ENCODE measurements around the gene RRAS2. TPM values are rescaled to one million over a fixed set of nuclear protein-coding genes. Genes with fewer than 3 reads are reported as not detected.
A peak's percentile ranks its signal among the peaks of the same experiment; 100 is the strongest.

Gene RRAS2
- total RNA-seq, 2 donors from 2014 or later = 19.1 to 26.2 TPM

DNA sequence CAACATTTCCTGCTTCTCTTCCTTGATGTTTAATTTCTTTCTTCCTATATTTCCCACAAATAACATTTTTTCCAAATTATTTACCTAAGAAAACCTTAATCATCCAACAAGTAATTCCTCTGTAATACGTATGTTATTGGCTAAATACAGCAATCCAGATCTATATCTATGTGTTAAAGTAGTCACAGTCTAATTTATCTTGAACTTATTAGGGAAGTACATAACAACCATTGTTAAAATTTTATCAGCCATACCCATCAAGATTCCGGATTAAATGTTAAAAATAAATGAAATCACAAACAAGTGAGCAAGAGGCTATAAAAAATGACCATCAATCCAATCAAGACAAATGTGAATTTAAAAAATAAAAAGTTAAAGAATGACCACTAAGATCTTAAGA, 36.5 kb downstream of the RRAS2 start:
- no peaks in the 10 kb centered on the region for H3K36me3 Mint-ChIP-seq (ENCODE audit: low read depth)
- DNase-seq = no peak
- ATAC-seq = no peak
- no peaks in the 10 kb centered on the region for H3K9me3 ChIP-seq (ENCODE audit: control insufficient read depth, low read length, poor library complexity, severe bottlenecking)
- peaks cover 40% of the 10 kb centered on the region for H3K4me1 Mint-ChIP-seq
- no peak overlapping the region for H3K4me3 Mint-ChIP-seq
- H3K27me3 Mint-ChIP-seq = no peaks in the 10 kb centered on the region
- H3K27ac Mint-ChIP-seq = peak overlapping the region; percentile 2

DNA sequence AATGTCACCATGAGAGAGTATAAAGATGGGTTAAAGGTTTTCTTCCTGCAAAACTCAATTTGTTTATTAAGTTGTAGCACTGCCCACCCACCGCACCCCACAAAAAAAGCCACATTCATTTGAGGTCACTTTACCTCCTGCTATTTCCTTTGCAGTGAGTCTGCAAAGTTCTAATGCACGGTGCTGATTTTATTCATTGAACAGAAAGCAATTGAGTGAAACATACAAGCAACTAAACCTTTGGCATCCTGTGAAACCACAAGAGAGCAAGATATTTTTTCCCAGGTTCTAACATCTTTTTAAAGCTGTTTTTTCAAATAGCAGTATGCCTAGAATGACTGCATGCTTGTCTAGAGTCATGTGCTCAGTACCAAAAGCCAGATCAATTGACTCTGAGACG, 39.0 kb downstream of the RRAS2 start:
- Mint-ChIP-seq H3K36me3 (ENCODE audit: low read depth) (no peaks in the 10 kb centered on the region), H3K4me1 (peaks cover 44% of the 10 kb centered on the region), H3K27me3 (no peaks in the 10 kb centered on the region), H3K27ac (peak overlapping the region; percentile 34), H3K4me3 (peak overlapping the region; percentile 19)
- no peaks in the 10 kb centered on the region for H3K9me3 ChIP-seq (ENCODE audit: control insufficient read depth, low read length, poor library complexity, severe bottlenecking)
- peak; percentile 83 for ATAC-seq
- DNase-seq = no peak

DNA sequence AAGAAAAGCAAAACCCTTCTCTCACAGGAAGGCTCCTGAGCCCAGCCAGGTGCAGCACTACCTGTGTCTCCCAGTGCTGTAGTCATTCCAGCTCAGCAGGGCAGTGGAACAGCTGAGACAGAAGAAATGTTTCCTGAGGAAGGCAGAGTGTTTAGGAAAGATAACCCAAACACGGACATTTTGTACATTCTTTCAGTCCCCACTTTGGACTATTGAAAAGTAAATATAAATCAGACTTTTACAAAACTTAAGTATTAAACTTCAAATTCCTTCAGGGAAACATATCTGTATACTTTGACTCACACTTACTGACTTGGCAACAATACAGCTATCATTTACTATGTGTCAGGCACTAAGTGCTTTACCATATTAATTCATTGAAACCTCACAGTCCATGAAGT, 40.4 kb downstream of the RRAS2 start:
- ATAC-seq = no peak
- H3K27ac Mint-ChIP-seq = no peak overlapping the region
- no peak overlapping the region for H3K4me3 Mint-ChIP-seq
- peaks cover 45% of the 10 kb centered on the region for H3K4me1 Mint-ChIP-seq
- no peak for DNase-seq
- no peaks in the 10 kb centered on the region for H3K9me3 ChIP-seq (ENCODE audit: control insufficient read depth, low read length, poor library complexity, severe bottlenecking)
- H3K36me3 Mint-ChIP-seq (ENCODE audit: low read depth) = no peaks in the 10 kb centered on the region
- H3K27me3 Mint-ChIP-seq = no peaks in the 10 kb centered on the region

DNA sequence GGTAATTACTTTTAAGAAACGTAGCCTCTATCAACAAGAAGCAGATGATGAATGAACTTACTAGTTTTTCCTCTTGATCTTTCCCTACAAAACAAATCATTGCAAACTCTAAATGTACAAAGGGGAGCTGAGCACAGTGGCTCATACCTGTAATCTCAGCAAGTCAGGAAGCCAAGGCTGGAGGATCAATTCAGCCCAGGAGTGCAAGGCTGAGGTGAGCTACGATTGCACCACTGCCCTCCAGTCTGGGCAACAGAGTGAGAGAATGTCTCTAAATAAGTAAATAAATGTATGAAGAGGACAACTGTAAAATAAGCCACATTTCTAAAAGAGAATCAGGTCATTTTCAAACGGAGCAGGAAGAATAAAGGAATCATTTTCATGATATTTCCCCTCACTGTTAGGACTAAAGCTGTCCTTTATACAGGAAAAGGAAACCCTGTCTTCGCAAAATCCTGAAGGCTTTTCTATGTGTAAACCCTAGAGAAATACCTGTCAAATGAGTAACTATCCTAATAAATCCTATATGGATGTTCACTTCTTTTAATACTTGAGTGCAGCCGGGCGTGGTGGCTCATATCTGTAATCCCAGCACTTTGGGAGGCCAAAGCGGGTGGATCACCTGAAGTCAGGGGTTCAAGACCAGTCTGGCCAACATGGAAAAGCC, 41.2 kb downstream of the RRAS2 start:
- DNase-seq = no peak
- H3K9me3 ChIP-seq (ENCODE audit: control insufficient read depth, low read length, poor library complexity, severe bottlenecking) = no peaks in the 10 kb centered on the region
- no peak overlapping the region for H3K27ac Mint-ChIP-seq
- H3K4me1 Mint-ChIP-seq = peaks cover 43% of the 10 kb centered on the region
- no peaks in the 10 kb centered on the region for H3K27me3 Mint-ChIP-seq
- H3K36me3 Mint-ChIP-seq (ENCODE audit: low read depth) = no peaks in the 10 kb centered on the region
- H3K4me3 Mint-ChIP-seq = no peak overlapping the region
- no peak for ATAC-seq

DNA sequence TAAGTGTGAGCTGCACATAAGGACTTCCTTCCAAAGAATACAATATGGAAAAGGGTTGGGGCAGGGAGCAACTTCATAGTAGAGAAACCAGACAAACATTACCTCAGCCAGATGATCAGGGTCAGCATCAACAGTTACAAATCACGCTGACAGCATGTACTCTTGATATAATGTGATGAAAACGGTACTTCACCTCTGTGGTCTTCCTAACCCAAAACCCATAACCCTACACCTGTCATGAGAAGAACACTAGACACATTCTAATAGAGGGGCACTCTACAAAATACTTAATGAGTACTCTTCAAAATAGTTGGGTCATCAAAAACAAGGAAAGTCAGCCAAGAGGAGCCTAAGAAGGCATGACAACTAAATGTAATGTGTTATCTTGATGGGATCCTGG, 43.9 kb downstream of the RRAS2 start:
- Mint-ChIP-seq H3K36me3 (ENCODE audit: low read depth) (no peaks in the 10 kb centered on the region), H3K27ac (no peak overlapping the region), H3K27me3 (no peaks in the 10 kb centered on the region), H3K4me3 (no peak overlapping the region), H3K4me1 (peaks cover 31% of the 10 kb centered on the region)
- DNase-seq = no peak
- ATAC-seq = no peak
- no peaks in the 10 kb centered on the region for H3K9me3 ChIP-seq (ENCODE audit: control insufficient read depth, low read length, poor library complexity, severe bottlenecking)

DNA sequence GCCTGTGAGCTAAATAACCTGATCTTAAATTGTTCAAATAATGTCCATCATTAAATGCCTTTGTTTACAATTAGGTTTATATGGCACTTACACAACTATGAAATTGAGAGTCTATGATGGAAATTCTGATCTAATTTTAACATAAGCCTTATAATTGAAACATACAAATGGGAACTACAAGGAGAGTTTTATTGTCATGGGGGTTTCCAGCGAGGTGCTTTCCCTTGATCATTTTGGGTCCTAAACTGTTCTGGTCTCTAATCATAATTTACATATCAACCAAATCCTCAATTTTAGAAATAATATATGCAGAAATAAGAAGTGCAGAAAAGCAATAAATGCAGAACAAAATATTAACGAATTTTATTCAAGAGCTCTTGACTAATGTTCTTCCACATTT, 44.9 kb downstream of the RRAS2 start:
- peaks cover 24% of the 10 kb centered on the region for H3K4me1 Mint-ChIP-seq
- peak overlapping the region; percentile 41 for H3K27ac Mint-ChIP-seq
- H3K27me3 Mint-ChIP-seq = no peaks in the 10 kb centered on the region
- H3K36me3 Mint-ChIP-seq (ENCODE audit: low read depth) = no peaks in the 10 kb centered on the region
- no peaks in the 10 kb centered on the region for H3K9me3 ChIP-seq (ENCODE audit: control insufficient read depth, low read length, poor library complexity, severe bottlenecking)
- no peak overlapping the region for H3K4me3 Mint-ChIP-seq
- ATAC-seq = peak; percentile 42
- no peak for DNase-seq

DNA sequence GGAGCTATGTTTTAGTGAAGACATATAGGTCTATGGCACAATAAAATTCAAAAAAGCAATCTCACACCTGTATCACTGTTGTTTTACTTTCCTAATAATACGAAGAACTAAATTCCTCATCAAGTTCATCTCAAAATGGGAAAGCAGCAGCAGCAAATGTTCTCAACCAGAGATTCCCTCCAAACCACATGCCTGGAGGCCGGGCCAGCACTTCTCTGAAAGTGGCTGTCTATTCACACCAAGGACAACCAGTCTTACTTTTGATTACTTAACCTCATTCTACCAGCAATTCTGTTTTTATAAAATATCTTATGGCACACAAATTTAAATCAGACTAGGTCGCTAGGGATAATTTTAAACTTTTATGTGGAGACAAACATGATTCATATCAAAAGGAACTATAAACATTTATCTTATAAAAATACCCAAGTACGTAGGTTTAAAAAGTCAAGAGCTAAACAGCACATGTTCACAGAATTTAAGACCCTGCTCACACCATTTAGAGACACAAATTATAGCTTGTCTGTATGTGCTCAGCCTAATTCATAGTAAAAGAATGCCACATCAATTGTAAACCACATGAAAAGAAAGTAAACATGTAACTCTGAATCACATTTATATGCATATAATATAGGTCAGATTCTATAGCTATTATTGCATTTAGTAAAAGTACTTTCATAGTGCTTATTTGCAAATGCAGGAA, 46.1 kb downstream of the RRAS2 start:
- H3K27ac Mint-ChIP-seq = peak overlapping the region; percentile 41
- peak; percentile 62 for ATAC-seq

DNA sequence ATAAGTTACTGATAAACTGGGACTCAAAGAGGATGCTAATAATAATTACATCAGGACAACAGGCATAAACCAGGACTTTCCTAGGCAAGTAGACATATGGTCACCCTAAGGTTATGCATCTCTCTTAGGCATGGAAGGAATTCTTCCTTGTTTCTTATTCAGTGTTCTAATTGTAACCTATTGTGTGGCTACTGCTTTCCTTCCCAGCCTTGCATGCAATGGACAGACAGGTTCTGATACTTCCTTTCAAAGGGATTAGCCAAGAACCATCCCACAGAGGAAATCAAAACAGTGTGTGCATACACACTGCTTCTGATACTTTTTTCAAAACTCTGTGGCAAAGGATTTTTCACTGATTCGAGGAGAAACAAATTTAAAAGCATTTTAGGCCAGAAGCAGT, 48.3 kb downstream of the RRAS2 start:
- Mint-ChIP-seq H3K27me3 (no peaks in the 10 kb centered on the region), H3K27ac (no peak overlapping the region), H3K36me3 (ENCODE audit: low read depth) (no peaks in the 10 kb centered on the region), H3K4me3 (no peak overlapping the region), H3K4me1 (peaks cover 20% of the 10 kb centered on the region)
- no peaks in the 10 kb centered on the region for H3K9me3 ChIP-seq (ENCODE audit: control insufficient read depth, low read length, poor library complexity, severe bottlenecking)
- DNase-seq (no peak), ATAC-seq (no peak)

More for the DNA sequence above, 46.1 kb downstream of the RRAS2 start:
- Mint-ChIP-seq H3K27me3 (no peaks in the 10 kb centered on the region), H3K4me3 (peak overlapping the region; percentile 69), H3K36me3 (ENCODE audit: low read depth) (no peaks in the 10 kb centered on the region), H3K4me1 (peaks cover 21% of the 10 kb centered on the region)
- no peak for DNase-seq
- H3K9me3 ChIP-seq (ENCODE audit: control insufficient read depth, low read length, poor library complexity, severe bottlenecking) = no peaks in the 10 kb centered on the region

DNA sequence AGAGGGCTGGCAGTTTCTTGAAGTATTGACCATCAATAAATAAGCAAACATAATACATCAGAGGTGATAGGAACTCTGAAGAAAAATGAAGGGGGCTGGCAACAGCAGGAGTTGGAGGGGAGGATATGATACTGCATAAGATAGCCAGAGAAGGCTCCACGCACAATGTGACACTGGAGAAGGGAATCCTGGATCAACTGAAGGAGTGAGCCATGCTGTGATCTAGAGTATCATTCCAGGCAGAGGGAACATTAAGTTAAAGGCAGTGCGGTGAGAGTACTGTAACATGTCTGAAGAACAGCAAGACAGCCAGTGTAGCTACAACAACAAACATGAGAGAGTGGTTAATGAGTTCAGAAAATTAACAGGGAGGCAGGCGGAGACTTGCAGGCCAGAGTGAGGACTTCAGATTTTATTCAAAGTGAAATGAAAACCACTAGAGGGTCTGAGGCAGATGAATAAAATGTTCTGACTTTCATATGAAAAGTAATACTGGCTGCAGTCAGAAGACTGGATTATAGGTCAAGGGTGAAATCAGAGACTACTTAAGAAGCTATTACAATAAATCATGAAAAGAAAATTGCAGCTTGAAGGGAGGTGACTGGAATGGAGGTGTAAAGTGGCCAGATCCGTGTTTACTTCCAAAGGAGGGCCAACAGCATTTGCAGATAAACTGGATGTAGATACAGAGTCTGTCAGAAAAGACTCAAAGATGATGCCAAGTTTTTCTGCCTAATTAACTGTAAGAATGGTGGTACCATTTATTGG, 49.4 kb downstream of the RRAS2 start:
- Mint-ChIP-seq H3K27ac (no peak overlapping the region), H3K27me3 (no peaks in the 10 kb centered on the region), H3K36me3 (ENCODE audit: low read depth) (no peaks in the 10 kb centered on the region), H3K4me3 (no peak overlapping the region), H3K4me1 (peaks cover 16% of the 10 kb centered on the region)
- H3K9me3 ChIP-seq (ENCODE audit: control insufficient read depth, low read length, poor library complexity, severe bottlenecking) = no peaks in the 10 kb centered on the region
- DNase-seq = no peak
- ATAC-seq = no peak

DNA sequence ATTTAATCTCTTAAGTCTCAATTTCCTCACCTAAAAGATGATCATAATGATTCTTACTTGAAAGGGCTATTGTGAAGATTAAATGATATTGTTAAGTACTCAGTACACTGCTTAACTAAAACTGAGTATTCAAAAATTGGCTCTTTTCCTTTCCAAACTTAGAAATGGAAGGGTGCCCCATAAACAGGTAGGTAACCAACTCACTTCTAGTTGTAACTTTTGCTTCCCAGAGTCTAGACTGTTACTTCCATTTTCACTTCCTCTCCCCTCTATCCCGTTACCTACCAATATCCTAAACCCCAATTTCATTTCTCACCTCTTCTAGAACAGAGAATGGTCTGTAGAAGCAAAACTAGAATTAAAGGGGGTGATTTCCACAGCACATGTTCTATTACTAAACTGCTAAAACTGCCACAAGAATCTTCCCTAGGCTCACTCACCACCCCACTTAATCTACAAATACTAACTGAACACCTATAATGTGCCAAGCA, 50.0 kb downstream of the RRAS2 start:
- Mint-ChIP-seq H3K36me3 (ENCODE audit: low read depth) (no peaks in the 10 kb centered on the region), H3K27me3 (no peaks in the 10 kb centered on the region), H3K27ac (no peak overlapping the region), H3K4me3 (no peak overlapping the region), H3K4me1 (peaks cover 13% of the 10 kb centered on the region)
- ATAC-seq (peak; percentile 17), DNase-seq (no peak)
- no peaks in the 10 kb centered on the region for H3K9me3 ChIP-seq (ENCODE audit: control insufficient read depth, low read length, poor library complexity, severe bottlenecking)

DNA sequence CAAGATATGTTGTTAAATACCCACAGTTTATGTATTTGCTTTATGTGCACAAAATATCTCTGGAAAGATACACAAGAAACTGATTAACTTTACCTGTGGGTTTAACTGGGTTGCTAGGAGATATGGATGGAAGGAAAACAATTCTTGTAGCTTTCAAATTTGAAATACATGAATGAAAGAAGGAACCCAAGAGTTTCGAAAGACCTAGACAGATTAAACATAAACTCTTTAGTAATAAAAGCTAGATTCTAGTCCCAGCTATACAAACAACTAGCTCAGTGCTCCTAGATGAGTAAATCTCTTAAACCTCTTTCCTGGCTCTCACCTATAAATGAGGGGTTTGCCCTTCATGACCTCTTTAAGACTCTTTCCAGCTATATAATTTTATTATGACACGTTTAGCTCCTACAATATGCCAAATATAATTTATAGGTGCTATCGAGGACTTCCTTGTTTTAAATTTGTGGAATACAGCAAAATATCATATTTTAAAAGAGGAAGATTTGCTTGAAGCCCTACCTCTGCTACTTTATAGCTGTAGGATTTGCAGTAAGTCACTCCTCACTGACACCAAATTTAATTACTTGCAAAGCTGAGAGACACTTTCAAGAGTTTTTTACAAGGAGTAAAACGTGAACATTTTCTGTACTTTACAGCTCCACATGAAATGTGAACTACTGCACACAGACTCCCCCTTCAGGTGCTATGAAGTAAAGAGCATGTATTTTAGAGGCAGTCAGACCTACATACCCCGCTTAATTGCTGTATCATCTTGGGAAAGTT, 50.7 kb downstream of the RRAS2 start:
- H3K27me3 Mint-ChIP-seq = no peaks in the 10 kb centered on the region
- peaks cover 9% of the 10 kb centered on the region for H3K4me1 Mint-ChIP-seq
- H3K27ac Mint-ChIP-seq = peak overlapping the region; percentile 34
- H3K9me3 ChIP-seq (ENCODE audit: control insufficient read depth, low read length, poor library complexity, severe bottlenecking) = no peaks in the 10 kb centered on the region
- DNase-seq (no peak), ATAC-seq (peak; percentile 83)
- no peak overlapping the region for H3K4me3 Mint-ChIP-seq
- H3K36me3 Mint-ChIP-seq (ENCODE audit: low read depth) = no peaks in the 10 kb centered on the region

DNA sequence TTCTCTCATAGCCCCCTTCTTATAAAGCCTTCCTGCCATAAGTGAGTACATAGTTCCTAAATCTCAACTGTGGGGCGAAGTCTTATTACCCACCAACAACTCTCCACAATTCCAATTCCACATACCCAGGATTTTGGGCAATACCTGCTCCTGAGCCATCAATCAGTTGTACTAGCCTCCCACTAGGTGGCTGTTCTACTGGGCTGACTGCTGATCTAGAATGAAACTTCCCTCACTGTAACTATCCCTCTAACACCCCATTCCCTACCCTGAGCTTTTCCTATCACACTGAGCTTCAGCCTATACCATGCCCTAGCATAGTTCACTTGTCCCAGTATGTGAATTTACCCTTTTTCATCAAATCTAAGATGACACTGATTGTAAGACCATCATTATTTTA, 52.5 kb downstream of the RRAS2 start:
- H3K9me3 ChIP-seq (ENCODE audit: control insufficient read depth, low read length, poor library complexity, severe bottlenecking) = no peaks in the 10 kb centered on the region
- H3K27me3 Mint-ChIP-seq = no peaks in the 10 kb centered on the region
- no peak overlapping the region for H3K4me3 Mint-ChIP-seq
- H3K4me1 Mint-ChIP-seq = peaks cover 6% of the 10 kb centered on the region
- no peaks in the 10 kb centered on the region for H3K36me3 Mint-ChIP-seq (ENCODE audit: low read depth)
- H3K27ac Mint-ChIP-seq = no peak overlapping the region
- ATAC-seq (no peak), DNase-seq (no peak)

DNA sequence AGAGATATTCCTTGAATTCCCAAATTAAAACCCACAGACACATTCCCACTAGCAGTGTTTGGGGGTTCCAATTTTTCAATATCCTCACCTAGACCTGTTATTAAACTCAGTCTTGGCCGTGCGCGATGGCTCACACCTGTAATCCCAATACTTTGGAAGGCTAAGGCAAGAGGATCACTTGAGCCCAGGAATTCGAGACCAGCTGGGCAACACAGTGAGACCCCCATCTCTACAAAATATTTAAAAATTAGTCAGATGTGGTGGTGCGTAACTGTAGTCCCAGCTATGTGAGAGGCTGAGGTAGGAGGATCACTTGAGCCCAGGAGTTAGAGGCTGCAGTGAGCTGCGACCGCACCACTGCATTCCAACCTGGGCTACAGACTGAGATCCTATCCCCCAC, 53.3 kb downstream of the RRAS2 start:
- no peak for DNase-seq
- ATAC-seq = no peak
- H3K9me3 ChIP-seq (ENCODE audit: control insufficient read depth, low read length, poor library complexity, severe bottlenecking) = no peaks in the 10 kb centered on the region
- no peak overlapping the region for H3K4me3 Mint-ChIP-seq
- H3K27me3 Mint-ChIP-seq = no peaks in the 10 kb centered on the region
- no peak overlapping the region for H3K27ac Mint-ChIP-seq
- peaks cover 6% of the 10 kb centered on the region for H3K4me1 Mint-ChIP-seq
- H3K36me3 Mint-ChIP-seq (ENCODE audit: low read depth) = no peaks in the 10 kb centered on the region

Data from T-helper 17 cell (primary cell).